Liver (tissue), 9 donors: ENCODE results near the gene PCMT1. TPM values are rescaled to one million over a fixed set of nuclear protein-coding genes. Genes with fewer than 3 reads are reported as not detected.

Experiments used
- DNase-seq: peaks from one replicate; pipeline ENCODE4 v3.0.0-alpha.2; 2017; ENCODE audit warnings: low spot score
- H3K27ac ChIP-seq, 2 donors: one replicate each; pipeline ENCODE4 v1.7.0; 2013; ENCODE audit warnings: inconsistent platforms in 2 of 2, low read length in 2 of 2, control low read depth in 1 of 2, low read depth in 1 of 2, mild to moderate bottlenecking in 1 of 2
- H3K27me3 ChIP-seq, 4 donors: one replicate each; pipeline versions ENCODE4 v1.6.1 to v1.7.0; 2013; ENCODE audit warnings: low read length in 3 of 4, inconsistent platforms in 1 of 4, mild to moderate bottlenecking in 1 of 4, moderate library complexity in 1 of 4; ENCODE audit not compliant: control insufficient read depth in 4 of 4, insufficient read depth in 4 of 4
- H3K36me3 ChIP-seq, 4 donors: one replicate each; pipeline versions ENCODE4 v1.6.1 to v1.7.0; 2013; ENCODE audit warnings: low read length in 3 of 4, mild to moderate bottlenecking in 3 of 4, low read depth in 1 of 4, moderate library complexity in 1 of 4; ENCODE audit not compliant: control insufficient read depth in 4 of 4, insufficient read depth in 3 of 4
- H3K4me1 ChIP-seq, 4 donors: one replicate each; pipeline versions ENCODE4 v1.6.1 to v1.7.0; 2013; ENCODE audit warnings: low read length in 3 of 4, mild to moderate bottlenecking in 3 of 4, moderate library complexity in 1 of 4; ENCODE audit not compliant: control insufficient read depth in 4 of 4, insufficient read depth in 4 of 4
- H3K4me3 ChIP-seq, 3 donors: one replicate each; pipeline versions ENCODE4 v1.6.1 to v1.7.0; 2013; ENCODE audit warnings: low read length in 3 of 3, control low read depth in 1 of 3, low read depth in 1 of 3, mild to moderate bottlenecking in 1 of 3
- H3K9ac ChIP-seq, 2 donors: one replicate each; pipeline ENCODE4 v1.7.0; 2013; ENCODE audit warnings: low read length in 2 of 2, mild to moderate bottlenecking in 2 of 2, moderate library complexity in 2 of 2, control low read depth in 1 of 2, low read depth in 1 of 2
- H3K9me3 ChIP-seq, 4 donors: one replicate each; pipeline versions ENCODE4 v1.6.1 to v1.7.0; 2013; ENCODE audit warnings: low read length in 3 of 4; ENCODE audit not compliant: control insufficient read depth in 4 of 4
- EGR1 ChIP-seq, 2 donors: IDR thresholded peaks; 2 replicates each; pipeline ENCODE4 v1.6.1; 2016 to 2018; ENCODE audit warnings: antibody characterized with exemption in 2 of 2, low read depth in 2 of 2
- FOXA1 ChIP-seq: IDR thresholded peaks from 2 replicates; pipeline ENCODE4 v1.6.1; 2016; ENCODE audit warnings: antibody characterized with exemption
- FOXA2 ChIP-seq: IDR thresholded peaks from 2 replicates; pipeline ENCODE4 v1.6.1; 2016; ENCODE audit warnings: antibody characterized with exemption
- HNF4A ChIP-seq, 2 donors: conservative IDR thresholded peaks; 2 replicates each; pipeline ENCODE4 v1.6.1; 2016; ENCODE audit warnings: antibody characterized with exemption in 2 of 2, mild to moderate bottlenecking in 2 of 2
- HNF4G ChIP-seq: IDR thresholded peaks from 2 replicates; pipeline ENCODE4 v1.6.1; 2016; ENCODE audit warnings: antibody characterized with exemption
- JUND ChIP-seq, 2 donors: IDR thresholded peaks; 2 replicates each; pipeline ENCODE4 v1.6.1; 2016; ENCODE audit warnings: antibody characterized with exemption in 2 of 2
- NR2F2 ChIP-seq: IDR thresholded peaks from 2 replicates; pipeline ENCODE4 v1.6.1; 2016; ENCODE audit warnings: antibody characterized with exemption
- RAD21 ChIP-seq, 2 donors: IDR thresholded peaks; 2 replicates each; pipeline ENCODE4 v1.6.1; 2016; ENCODE audit warnings: antibody characterized with exemption in 2 of 2, mild to moderate bottlenecking in 2 of 2
- RXRA ChIP-seq, 2 donors: IDR thresholded peaks; 2 replicates each; pipeline ENCODE4 v1.6.1; 2017 to 2018; ENCODE audit warnings: antibody characterized with exemption in 2 of 2, mild to moderate bottlenecking in 1 of 2
- SP1 ChIP-seq: IDR thresholded peaks from 2 replicates; pipeline ENCODE4 v1.6.1; 2018; ENCODE audit warnings: antibody characterized with exemption, mild to moderate bottlenecking
- TAF1 ChIP-seq: conservative IDR thresholded peaks from 2 replicates; pipeline ENCODE4 v1.6.1; 2016; ENCODE audit warnings: antibody characterized with exemption, mild to moderate bottlenecking
- YY1 ChIP-seq: IDR thresholded peaks from 2 replicates; pipeline ENCODE4 v1.6.1; 2016; ENCODE audit warnings: antibody characterized with exemption, mild to moderate bottlenecking
- WGBS: extraction: QIAGEN DNeasy Blood & Tissue Kit; methylation state at CpG from one replicate; pipeline ENCODE4 v1.1.7; 2013; 5-methylcytosine and 5-hydroxymethylcytosine counted together
- polyA plus RNA-seq, 2 donors: library from polyadenylated mRNA; stranded (reverse) in 1 of 2; unstranded in 1 of 2; fragments of 200-250 nt in 1 of 2; fragments of >200 nt in 1 of 2; fragmentation: Nextera tagmentation in 1 of 2; extraction: Ambion mirVana in 1 of 2; gene quantifications; one replicate each; pipeline versions ENCODE4 v1.2.1 to v1.2.3, GENCODE V29; 2013 to 2015
- total RNA-seq, 2 donors: library from RNA; depleted of rRNA; stranded (reverse); fragments of >200 nt; gene quantifications; one replicate each; pipeline ENCODE4 v1.2.3, GENCODE V29; 2014
- TF ChIP-seq, protein P1 (sequence below): IDR thresholded peaks from 2 replicates; pipeline ENCODE4 v1.6.1; 2016; ENCODE audit warnings: antibody characterized with exemption
- TF ChIP-seq, protein P2 (sequence below): IDR thresholded peaks from 2 replicates; pipeline ENCODE4 v1.6.1; 2016; ENCODE audit warnings: antibody characterized with exemption
- TF ChIP-seq, protein P3 (sequence below): fragments of 150-350 bp; IDR thresholded peaks from 2 replicates; pipeline ENCODE4 v1.5.1; 2017; ENCODE audit warnings: improper control_type of control experiment, low read depth, low read length; ENCODE audit not compliant: missing input control
- TF ChIP-seq, protein P4 (sequence below): IDR thresholded peaks from 2 replicates; pipeline ENCODE4 v1.6.1; 2016; ENCODE audit warnings: antibody characterized with exemption, mild to moderate bottlenecking
- TF ChIP-seq, protein P5 (sequence below): IDR thresholded peaks from 2 replicates; pipeline ENCODE4 v1.6.1; 2016; ENCODE audit warnings: antibody characterized with exemption
- donor health status: healthy.
- donor health status: healthy.
- donor health status: healthy.
- donor health status: healthy.
- donor health status: healthy.

PCMT1 gene
- total and polyA plus RNA-seq, 4 donors = 56.8 to 78.8 (median 75.0) TPM

DNA sequence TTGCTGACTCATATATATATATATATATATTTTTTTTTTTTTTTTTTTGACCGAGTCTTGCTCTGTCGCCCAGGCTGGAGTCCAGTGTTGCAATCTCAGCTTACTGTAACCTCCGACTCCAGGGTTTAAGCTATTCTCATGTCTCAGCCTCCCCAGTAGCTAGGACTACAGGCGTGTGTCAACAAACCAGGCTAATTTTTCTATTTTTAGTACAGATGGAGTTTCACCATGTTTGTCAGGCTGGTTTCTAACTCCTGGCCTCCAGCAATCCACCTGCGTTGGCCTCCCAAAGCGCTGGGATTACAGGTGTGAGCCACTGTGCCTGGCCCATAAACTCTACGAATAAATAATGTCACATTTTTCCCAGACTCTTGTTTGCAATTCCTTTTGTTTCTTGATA is 109.8 kb downstream of the PCMT1 start:
- Histone ChIP-seq H3K4me3 (no peak overlapping the region), H3K27ac (peak overlapping the region in 1 of 2 donors; percentile 64), H3K4me1 (peaks cover 0 to 29% (median 15%) of the 10 kb centered on the region in 4 donors), H3K36me3 (no peaks in the 10 kb centered on the region), H3K9me3 (no peaks in the 10 kb centered on the region), H3K9ac (no peak overlapping the region), H3K27me3 (no peaks in the 10 kb centered on the region)
- WGBS = 59% methylated on average over 7 of the region's 7 CpGs
- DNase-seq = no peak
- TF ChIP-seq SP1 (peak; percentile 42), RXRA (IDR thresholded peaks at IDR 0.05) (peak in 1 of 2 donors; percentile 31), FOXA1 (no peak), YY1 (no peak)

DNA sequence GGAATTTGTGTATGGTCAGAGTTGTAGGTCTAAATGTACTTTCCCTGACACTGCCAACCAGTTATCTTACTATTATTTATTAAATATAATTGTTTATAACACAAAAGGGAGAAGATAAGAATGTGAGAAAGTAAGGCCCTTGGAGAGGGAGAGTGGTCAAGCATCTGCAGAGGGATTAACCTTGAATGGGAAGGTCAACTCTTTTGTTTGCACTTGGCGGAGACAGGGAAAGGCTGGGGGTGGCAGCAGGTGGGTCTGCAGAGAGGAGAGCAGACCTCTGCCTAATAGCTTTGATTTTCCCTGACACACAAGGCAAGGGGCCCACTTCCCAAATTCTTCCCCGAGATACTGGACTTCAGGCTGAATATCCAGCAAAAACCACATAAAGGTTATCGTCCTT is 110.4 kb downstream of the PCMT1 start:
- Histone ChIP-seq H3K9ac (no peak overlapping the region), H3K27ac (no peak overlapping the region), H3K4me3 (no peak overlapping the region), H3K27me3 (no peaks in the 10 kb centered on the region), H3K9me3 (no peaks in the 10 kb centered on the region), H3K4me1 (peaks cover 1 to 31% (median 17%) of the 10 kb centered on the region in 4 donors), H3K36me3 (no peaks in the 10 kb centered on the region)
- DNase-seq = no peak
- TF ChIP-seq RXRA (IDR thresholded peaks at IDR 0.05) (no peak), JUND (IDR thresholded peaks at IDR 0.05) (no peak), RAD21 (IDR thresholded peaks at IDR 0.05) (no peak), YY1 (no peak), HNF4G (no peak), TAF1 (no peak), SP1 (no peak), NR2F2 (no peak), FOXA1 (no peak), EGR1 (IDR thresholded peaks at IDR 0.05; ENCODE audit: low read depth in 2 of 2) (no peak), HNF4A (conservative IDR thresholded peaks at IDR 0.05) (no peak), FOXA2 (no peak)
- TF ChIP-seq, protein P1, sequence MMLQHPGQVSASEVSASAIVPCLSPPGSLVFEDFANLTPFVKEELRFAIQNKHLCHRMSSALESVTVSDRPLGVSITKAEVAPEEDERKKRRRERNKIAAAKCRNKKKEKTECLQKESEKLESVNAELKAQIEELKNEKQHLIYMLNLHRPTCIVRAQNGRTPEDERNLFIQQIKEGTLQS = no peak
- TF ChIP-seq, protein P2, sequence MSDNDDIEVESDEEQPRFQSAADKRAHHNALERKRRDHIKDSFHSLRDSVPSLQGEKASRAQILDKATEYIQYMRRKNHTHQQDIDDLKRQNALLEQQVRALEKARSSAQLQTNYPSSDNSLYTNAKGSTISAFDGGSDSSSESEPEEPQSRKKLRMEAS = no peak
- TF ChIP-seq, protein P3, sequence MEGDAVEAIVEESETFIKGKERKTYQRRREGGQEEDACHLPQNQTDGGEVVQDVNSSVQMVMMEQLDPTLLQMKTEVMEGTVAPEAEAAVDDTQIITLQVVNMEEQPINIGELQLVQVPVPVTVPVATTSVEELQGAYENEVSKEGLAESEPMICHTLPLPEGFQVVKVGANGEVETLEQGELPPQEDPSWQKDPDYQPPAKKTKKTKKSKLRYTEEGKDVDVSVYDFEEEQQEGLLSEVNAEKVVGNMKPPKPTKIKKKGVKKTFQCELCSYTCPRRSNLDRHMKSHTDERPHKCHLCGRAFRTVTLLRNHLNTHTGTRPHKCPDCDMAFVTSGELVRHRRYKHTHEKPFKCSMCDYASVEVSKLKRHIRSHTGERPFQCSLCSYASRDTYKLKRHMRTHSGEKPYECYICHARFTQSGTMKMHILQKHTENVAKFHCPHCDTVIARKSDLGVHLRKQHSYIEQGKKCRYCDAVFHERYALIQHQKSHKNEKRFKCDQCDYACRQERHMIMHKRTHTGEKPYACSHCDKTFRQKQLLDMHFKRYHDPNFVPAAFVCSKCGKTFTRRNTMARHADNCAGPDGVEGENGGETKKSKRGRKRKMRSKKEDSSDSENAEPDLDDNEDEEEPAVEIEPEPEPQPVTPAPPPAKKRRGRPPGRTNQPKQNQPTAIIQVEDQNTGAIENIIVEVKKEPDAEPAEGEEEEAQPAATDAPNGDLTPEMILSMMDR = no peak
- whole genome bisulfite sequencing = 95% methylated on average over 3 of the region's 3 CpGs

DNA sequence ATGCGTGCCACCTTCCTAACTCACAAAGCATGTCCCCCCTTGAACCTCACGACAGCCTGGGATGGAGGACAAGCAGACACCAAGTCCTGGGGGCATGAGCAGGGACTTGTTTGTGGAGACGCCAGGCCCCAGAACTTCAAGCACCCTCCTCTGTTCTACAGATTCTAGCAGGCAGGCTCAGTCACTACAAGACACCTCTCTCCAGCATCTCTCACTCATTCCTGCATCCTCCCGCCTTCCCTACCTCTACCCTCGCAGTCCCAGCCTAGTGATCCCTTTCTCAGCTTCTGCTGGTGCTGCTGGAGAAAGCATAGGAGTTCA is 110.9 kb downstream of the PCMT1 start:
- WGBS = 97% methylated on average over 5 of the region's 5 CpGs
- TF ChIP-seq, protein P4, sequence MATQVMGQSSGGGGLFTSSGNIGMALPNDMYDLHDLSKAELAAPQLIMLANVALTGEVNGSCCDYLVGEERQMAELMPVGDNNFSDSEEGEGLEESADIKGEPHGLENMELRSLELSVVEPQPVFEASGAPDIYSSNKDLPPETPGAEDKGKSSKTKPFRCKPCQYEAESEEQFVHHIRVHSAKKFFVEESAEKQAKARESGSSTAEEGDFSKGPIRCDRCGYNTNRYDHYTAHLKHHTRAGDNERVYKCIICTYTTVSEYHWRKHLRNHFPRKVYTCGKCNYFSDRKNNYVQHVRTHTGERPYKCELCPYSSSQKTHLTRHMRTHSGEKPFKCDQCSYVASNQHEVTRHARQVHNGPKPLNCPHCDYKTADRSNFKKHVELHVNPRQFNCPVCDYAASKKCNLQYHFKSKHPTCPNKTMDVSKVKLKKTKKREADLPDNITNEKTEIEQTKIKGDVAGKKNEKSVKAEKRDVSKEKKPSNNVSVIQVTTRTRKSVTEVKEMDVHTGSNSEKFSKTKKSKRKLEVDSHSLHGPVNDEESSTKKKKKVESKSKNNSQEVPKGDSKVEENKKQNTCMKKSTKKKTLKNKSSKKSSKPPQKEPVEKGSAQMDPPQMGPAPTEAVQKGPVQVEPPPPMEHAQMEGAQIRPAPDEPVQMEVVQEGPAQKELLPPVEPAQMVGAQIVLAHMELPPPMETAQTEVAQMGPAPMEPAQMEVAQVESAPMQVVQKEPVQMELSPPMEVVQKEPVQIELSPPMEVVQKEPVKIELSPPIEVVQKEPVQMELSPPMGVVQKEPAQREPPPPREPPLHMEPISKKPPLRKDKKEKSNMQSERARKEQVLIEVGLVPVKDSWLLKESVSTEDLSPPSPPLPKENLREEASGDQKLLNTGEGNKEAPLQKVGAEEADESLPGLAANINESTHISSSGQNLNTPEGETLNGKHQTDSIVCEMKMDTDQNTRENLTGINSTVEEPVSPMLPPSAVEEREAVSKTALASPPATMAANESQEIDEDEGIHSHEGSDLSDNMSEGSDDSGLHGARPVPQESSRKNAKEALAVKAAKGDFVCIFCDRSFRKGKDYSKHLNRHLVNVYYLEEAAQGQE = no peak
- no peak for TF ChIP-seq HNF4G
- TF ChIP-seq YY1 = no peak
- no peak for TF ChIP-seq JUND (IDR thresholded peaks at IDR 0.05)
- TF ChIP-seq, protein P5, sequence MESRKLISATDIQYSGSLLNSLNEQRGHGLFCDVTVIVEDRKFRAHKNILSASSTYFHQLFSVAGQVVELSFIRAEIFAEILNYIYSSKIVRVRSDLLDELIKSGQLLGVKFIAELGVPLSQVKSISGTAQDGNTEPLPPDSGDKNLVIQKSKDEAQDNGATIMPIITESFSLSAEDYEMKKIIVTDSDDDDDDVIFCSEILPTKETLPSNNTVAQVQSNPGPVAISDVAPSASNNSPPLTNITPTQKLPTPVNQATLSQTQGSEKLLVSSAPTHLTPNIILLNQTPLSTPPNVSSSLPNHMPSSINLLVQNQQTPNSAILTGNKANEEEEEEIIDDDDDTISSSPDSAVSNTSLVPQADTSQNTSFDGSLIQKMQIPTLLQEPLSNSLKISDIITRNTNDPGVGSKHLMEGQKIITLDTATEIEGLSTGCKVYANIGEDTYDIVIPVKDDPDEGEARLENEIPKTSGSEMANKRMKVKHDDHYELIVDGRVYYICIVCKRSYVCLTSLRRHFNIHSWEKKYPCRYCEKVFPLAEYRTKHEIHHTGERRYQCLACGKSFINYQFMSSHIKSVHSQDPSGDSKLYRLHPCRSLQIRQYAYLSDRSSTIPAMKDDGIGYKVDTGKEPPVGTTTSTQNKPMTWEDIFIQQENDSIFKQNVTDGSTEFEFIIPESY = no peak
- TF ChIP-seq EGR1 (IDR thresholded peaks at IDR 0.05; ENCODE audit: low read depth in 2 of 2) = no peak
- TF ChIP-seq, protein P2 = no peak
- no peak for TF ChIP-seq FOXA1
- TF ChIP-seq TAF1 = no peak
- no peak for TF ChIP-seq SP1
- H3K9ac ChIP-seq = no peak overlapping the region
- H3K27ac ChIP-seq = peak overlapping the region; percentile 47 to 91
- no peaks in the 10 kb centered on the region for H3K36me3 ChIP-seq
- peaks cover 1 to 34% (median 17%) of the 10 kb centered on the region in 4 donors for H3K4me1 ChIP-seq
- H3K4me3 ChIP-seq = no peak overlapping the region
- H3K9me3 ChIP-seq = no peaks in the 10 kb centered on the region
- H3K27me3 ChIP-seq = no peaks in the 10 kb centered on the region
- DNase-seq = no peak
